Mesendoderm (in vitro differentiated cells): ENCODE data around the gene HDAC4.

Experiments
- DNase-seq: peaks from one replicate; pipeline ENCODE4 v3.0.0; 2013
- H2AK5ac ChIP-seq: 2 replicates; pipeline ENCODE4 v1.6.1; 2013; ENCODE audit warnings: low read length, inconsistent platforms
- H2BK120ac ChIP-seq: 2 replicates; pipeline ENCODE4 v1.6.1; 2013; ENCODE audit warnings: low read depth, mild to moderate bottlenecking, low read length, moderate library complexity, mixed read lengths
- H2BK15ac ChIP-seq: replicated peaks from 2 replicates; pipeline ENCODE4 v1.6.1; 2013; ENCODE audit warnings: low read depth, mild to moderate bottlenecking, moderate library complexity
- H2BK5ac ChIP-seq: 2 replicates; pipeline ENCODE4 v1.6.1; 2013; ENCODE audit warnings: low read length, inconsistent platforms
- H3K18ac ChIP-seq: 2 replicates; pipeline ENCODE4 v1.6.1; 2013; ENCODE audit warnings: mild to moderate bottlenecking, low read length, mixed read lengths
- H3K23ac ChIP-seq: one replicate; pipeline ENCODE4 v1.6.1; 2013; ENCODE audit warnings: low read length
- H3K27ac ChIP-seq: 2 replicates; pipeline ENCODE4 v1.5.1; 2013; ENCODE audit warnings: low read depth, mild to moderate bottlenecking, inconsistent platforms, low read length, moderate library complexity
- H3K27me3 ChIP-seq: 2 replicates; pipeline ENCODE4 v1.6.1; 2013; ENCODE audit warnings: low read length, control low read depth, mild to moderate bottlenecking, inconsistent platforms; ENCODE audit not compliant: insufficient read depth, poor library complexity
- H3K36me3 ChIP-seq: 2 replicates; pipeline ENCODE4 v1.6.1; 2013; ENCODE audit warnings: low read length, inconsistent platforms; ENCODE audit not compliant: control insufficient read depth, insufficient read depth
- H3K4ac ChIP-seq: one replicate; pipeline ENCODE4 v1.6.1; 2013; ENCODE audit warnings: low read depth, mild to moderate bottlenecking, low read length, moderate library complexity
- H3K4me1 ChIP-seq: 2 replicates; pipeline ENCODE4 v1.6.1; 2013; ENCODE audit warnings: low read depth, low read length, inconsistent platforms; ENCODE audit not compliant: control insufficient read depth
- H3K4me2 ChIP-seq: 2 replicates; pipeline ENCODE4 v1.6.1; 2013; ENCODE audit warnings: low read length
- H3K4me3 ChIP-seq: 2 replicates; pipeline ENCODE4 v1.5.1; 2013; ENCODE audit warnings: mild to moderate bottlenecking, low read length
- H3K56ac ChIP-seq: one replicate; pipeline ENCODE4 v1.6.1; 2013; ENCODE audit warnings: low read length
- H3K79me1 ChIP-seq: 2 replicates; pipeline ENCODE4 v1.6.1; 2013; ENCODE audit warnings: low read length, inconsistent platforms
- H3K79me2 ChIP-seq: 2 replicates; pipeline ENCODE4 v1.6.1; 2013; ENCODE audit warnings: mild to moderate bottlenecking, low read length; ENCODE audit not compliant: control insufficient read depth, insufficient read depth
- H3K9ac ChIP-seq: 2 replicates; pipeline ENCODE4 v1.6.1; 2013; ENCODE audit warnings: low read length, inconsistent platforms
- H4K5ac ChIP-seq: one replicate; pipeline ENCODE4 v1.6.1; 2013; ENCODE audit warnings: low read length
- H4K8ac ChIP-seq: one replicate; pipeline ENCODE4 v1.6.1; 2013; ENCODE audit warnings: low read depth, mild to moderate bottlenecking, control low read depth, low read length, moderate library complexity
- WGBS: extraction: QIAGEN DNeasy Blood & Tissue Kit; methylation state at CpG from one replicate; pipeline ENCODE4 v1.1.7; 2013; ENCODE audit warnings: low lambda C conversion rate, missing lambda C conversion rate; ENCODE audit not compliant: insufficient coverage; ENCODE audit errors: extremely low coverage; 5-methylcytosine and 5-hydroxymethylcytosine counted together

The HDAC4 gene

GRCh38 chr2:239405071-239405470 lies 4.3 kb upstream of the HDAC4 start:
- Histone ChIP-seq H4K5ac (no peak overlapping the region), H3K18ac (no peak overlapping the region), H3K36me3 (no peaks in the 10 kb centered on the region), H3K9ac (no peak overlapping the region), H3K4me2 (no peak overlapping the region), H3K79me1 (no peaks in the 10 kb centered on the region), H3K4ac (no peak overlapping the region), H3K79me2 (no peaks in the 10 kb centered on the region), H3K4me1 (no peaks in the 10 kb centered on the region), H3K27me3 (no peaks in the 10 kb centered on the region), H2BK5ac (no peak overlapping the region), H3K27ac (no peak overlapping the region), H2BK15ac (no peak overlapping the region), H3K56ac (no peak overlapping the region), H4K8ac (no peak overlapping the region), H3K23ac (no peak overlapping the region), H2AK5ac (no peak overlapping the region), H2BK120ac (no peak overlapping the region), H3K4me3 (no peak overlapping the region)
- DNase-seq = no peak
- no CpG with 5 or more reads among the region's 6 CpGs for WGBS

- no peak overlapping the region for H3K4me2 ChIP-seq
- H3K79me1 ChIP-seq = peaks cover 1% of the 10 kb centered on the region
- no peak overlapping the region for H3K27ac ChIP-seq
- no peak overlapping the region for H4K8ac ChIP-seq
- no peak overlapping the region for H2BK5ac ChIP-seq
- H3K79me2 ChIP-seq = peaks cover 19% of the 10 kb centered on the region
- H3K9ac ChIP-seq = no peak overlapping the region
- H3K18ac ChIP-seq = no peak overlapping the region
- H3K56ac ChIP-seq = no peak overlapping the region
- no peak overlapping the region for H2BK120ac ChIP-seq
- H3K4me1 ChIP-seq = no peaks in the 10 kb centered on the region
- WGBS = no CpG with 5 or more reads among the region's 11 CpGs
- no peak overlapping the region for H4K5ac ChIP-seq
- H3K4ac ChIP-seq = no peak overlapping the region
- peak overlapping the region; percentile 15 for H3K23ac ChIP-seq
- no peak for DNase-seq
- H3K27me3 ChIP-seq = no peaks in the 10 kb centered on the region
- H3K36me3 ChIP-seq = no peaks in the 10 kb centered on the region
- H3K4me3 ChIP-seq = no peak overlapping the region
- no peak overlapping the region for H2BK15ac ChIP-seq
- H2AK5ac ChIP-seq = no peak overlapping the region
Observed at GRCh38 chr2:239402666-239403065, 1.8 kb upstream of the HDAC4 start.

GRCh38 chr2:239401881-239402233 lies 1.0 kb upstream of the HDAC4 start:
- H3K36me3 ChIP-seq = no peaks in the 10 kb centered on the region

DNA sequence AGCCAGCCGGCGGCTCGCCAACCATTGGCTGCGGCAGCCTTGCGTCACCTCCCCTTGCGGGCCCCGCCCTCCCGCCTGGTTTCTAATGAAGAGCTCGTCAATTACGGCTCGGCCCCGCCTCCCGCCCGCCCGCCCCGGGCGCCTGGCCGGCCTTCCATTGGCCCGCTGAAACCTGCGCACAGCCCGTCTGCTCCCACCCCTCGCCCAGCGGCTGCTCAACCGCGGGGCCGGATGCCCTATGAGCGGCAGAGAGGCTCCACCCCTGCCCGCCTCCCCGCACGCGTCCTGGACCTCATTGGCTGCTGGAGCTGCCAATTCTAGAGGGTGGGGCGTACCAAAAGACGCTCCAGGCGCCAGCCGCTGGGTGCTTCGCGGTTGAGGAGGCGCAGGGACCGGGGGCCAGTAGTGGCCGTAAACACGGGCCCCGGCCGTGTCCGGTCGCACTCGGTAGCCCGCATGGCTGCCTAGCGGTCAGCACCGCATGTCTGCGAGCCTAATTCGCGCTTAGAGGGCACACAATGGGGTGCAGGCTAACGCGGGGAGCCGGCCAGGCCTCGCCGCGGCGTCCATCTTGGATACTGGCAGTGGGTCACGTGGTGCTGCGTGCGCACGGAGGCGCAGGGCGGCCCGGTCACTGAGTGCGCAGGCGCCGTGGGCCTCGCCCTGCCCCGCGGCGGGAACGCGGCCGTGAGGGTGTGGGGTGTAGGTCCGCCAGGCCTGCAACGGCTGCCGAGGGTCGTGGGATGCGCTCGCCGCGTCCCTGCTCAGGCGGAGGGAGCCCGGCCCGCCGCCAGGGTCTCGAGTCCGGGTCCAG lies 454 bp upstream of the HDAC4 start:
- Histone ChIP-seq H4K5ac (peak overlapping the region; percentile 98), H3K56ac (peak overlapping the region; percentile 100), H2AK5ac (no peak overlapping the region), H3K79me1 (peaks cover 10% of the 10 kb centered on the region), H3K9ac (peak overlapping the region; percentile 99), H3K36me3 (no peaks in the 10 kb centered on the region), H3K27ac (peak overlapping the region; percentile 91), H3K18ac (peak overlapping the region; percentile 94), H3K4me3 (peak overlapping the region; percentile 89), H3K4ac (peak overlapping the region; percentile 41), H2BK15ac (no peak overlapping the region), H3K4me2 (peak overlapping the region; percentile 85), H2BK5ac (peak overlapping the region; percentile 99), H4K8ac (no peak overlapping the region), H3K23ac (peak overlapping the region; percentile 100), H3K79me2 (peaks cover 31% of the 10 kb centered on the region), H3K27me3 (no peaks in the 10 kb centered on the region), H3K4me1 (no peaks in the 10 kb centered on the region), H2BK120ac (no peak overlapping the region)
- peak; percentile 99 for DNase-seq
- no CpG with 5 or more reads among the region's 90 CpGs for WGBS

More at GRCh38 chr2:239401881-239402233, 1.0 kb upstream of the HDAC4 start:
- H3K9ac ChIP-seq = peak overlapping the region; percentile 99
- H2BK120ac ChIP-seq = no peak overlapping the region
- WGBS = no CpG with 5 or more reads among the region's 33 CpGs
- peak overlapping the region; percentile 99 for H3K56ac ChIP-seq
- H3K79me1 ChIP-seq = peaks cover 8% of the 10 kb centered on the region
- no peak overlapping the region for H2AK5ac ChIP-seq
- peak overlapping the region; percentile 76 for H3K27ac ChIP-seq
- no peaks in the 10 kb centered on the region for H3K4me1 ChIP-seq
- DNase-seq = peak; percentile 83
- peak overlapping the region; percentile 85 for H3K4me2 ChIP-seq
- no peak overlapping the region for H4K8ac ChIP-seq
- peak overlapping the region; percentile 100 for H3K23ac ChIP-seq
- no peak overlapping the region for H4K5ac ChIP-seq
- H3K27me3 ChIP-seq = no peaks in the 10 kb centered on the region
- peak overlapping the region; percentile 78 for H2BK5ac ChIP-seq
- H2BK15ac ChIP-seq = no peak overlapping the region
- H3K4me3 ChIP-seq = peak overlapping the region; percentile 70
- peaks cover 27% of the 10 kb centered on the region for H3K79me2 ChIP-seq
- H3K18ac ChIP-seq = peak overlapping the region; percentile 86
- H3K4ac ChIP-seq = peak overlapping the region; percentile 25

- Histone ChIP-seq H2AK5ac (no peak overlapping the region), H4K8ac (no peak overlapping the region), H3K23ac (no peak overlapping the region), H3K4me2 (peak overlapping the region; percentile 80), H3K4me3 (peak overlapping the region; percentile 64), H4K5ac (no peak overlapping the region), H2BK120ac (no peak overlapping the region), H3K36me3 (no peaks in the 10 kb centered on the region), H3K79me1 (peaks cover 11% of the 10 kb centered on the region), H3K18ac (peak overlapping the region; percentile 95), H3K56ac (peak overlapping the region; percentile 79), H3K4me1 (no peaks in the 10 kb centered on the region), H2BK15ac (no peak overlapping the region), H3K4ac (peak overlapping the region; percentile 92), H2BK5ac (no peak overlapping the region), H3K9ac (peak overlapping the region; percentile 77), H3K79me2 (peaks cover 37% of the 10 kb centered on the region), H3K27me3 (no peaks in the 10 kb centered on the region), H3K27ac (no peak overlapping the region)
- WGBS = no CpG with 5 or more reads among the region's 87 CpGs
- DNase-seq = no peak
Observed at GRCh38 chr2:239399921-239400595, 762 bp downstream of the HDAC4 start.
